Stomach (tissue), 9 donors: ENCODE results near the gene LRFN3. TPM values are rescaled to one million over a fixed set of nuclear protein-coding genes. Genes with fewer than 3 reads are reported as not detected.

Experiments used
- DNase-seq, 2 donors: peaks; one replicate each; pipeline versions ENCODE4 v3.0.0 to v3.0.0-alpha.2; 2013 to 2019
- H3K27ac ChIP-seq, 5 donors: fragments of 200-600 bp in 4 of 5; sonication (generic) in 4 of 5; one replicate each; pipeline ENCODE4 v1.5.1; 2013 to 2019; ENCODE audit warnings: mild to moderate bottlenecking in 1 of 5, moderate library complexity in 1 of 5
- H3K27me3 ChIP-seq, 3 donors: fragments of 200-600 bp; sonication (generic); one replicate each; pipeline ENCODE4 v1.5.1; 2017 to 2019; ENCODE audit warnings: mixed run types in 1 of 3
- H3K36me3 ChIP-seq, 4 donors: fragments of 200-600 bp; sonication (generic); 1 replicate in 3 of 4; 2 replicates in 1 of 4; pipeline ENCODE4 v1.5.1; 2016 to 2019
- H3K4me1 ChIP-seq, 4 donors: fragments of 200-600 bp; sonication (generic); one replicate each; pipeline ENCODE4 v1.5.1; 2016 to 2019
- H3K4me3 ChIP-seq, 4 donors: fragments of 200-600 bp; sonication (generic) in 3 of 4; one replicate each; pipeline ENCODE4 v1.5.1; 2016 to 2019; ENCODE audit warnings: mild to moderate bottlenecking in 1 of 4
- H3K9me3 ChIP-seq, 4 donors: fragments of 200-600 bp; sonication (generic); one replicate each; pipeline ENCODE4 v1.5.1; 2016 to 2019
- CTCF ChIP-seq, 7 experiments: fragments of 450-650 bp in 4 of 7; fragments of 200-600 bp in 3 of 7; sonication (generic) in 3 of 7; IDR thresholded peaks; one replicate each; pipeline ENCODE4 v1.5.1; 2016 to 2019; ENCODE audit warnings: antibody characterized with exemption in 7 of 7, control low read depth in 2 of 7, mild to moderate bottlenecking in 1 of 7
- EP300 ChIP-seq: sonication (generic); formaldehyde crosslinking; IDR thresholded peaks from one replicate; pipeline ENCODE4 v1.6.1; 2017; ENCODE audit warnings: antibody characterized with exemption
- POLR2A ChIP-seq, 4 donors: fragments of 450-650 bp; IDR thresholded peaks; one replicate each; pipeline ENCODE4 v1.6.1; 2016; ENCODE audit warnings: antibody characterized with exemption in 4 of 4, control low read depth in 2 of 4, mild to moderate bottlenecking in 1 of 4, moderate library complexity in 1 of 4
- POLR2AphosphoS5 ChIP-seq, 3 donors: sonication (generic); formaldehyde crosslinking; IDR thresholded peaks; one replicate each; pipeline ENCODE4 v1.6.1; 2016; ENCODE audit warnings: antibody characterized with exemption in 3 of 3
- WGBS, 5 donors: extraction: QIAGEN DNeasy Blood & Tissue Kit in 3 of 5; methylation state at CpG; one replicate each; pipeline versions ENCODE4 v1.1.5 to v1.1.7; 2013 to 2018; 5-methylcytosine and 5-hydroxymethylcytosine counted together
- intact Hi-C: fragments of 100-400 bp; cut with DNase I; formaldehyde crosslinking; loops from one replicate; pipeline ENCODE4 v1.15.1; 2023; ENCODE audit warnings: low total_unique reads
- polyA plus RNA-seq, 3 donors: library from polyadenylated mRNA; stranded (reverse); fragments of 200-250 nt; gene quantifications; one replicate each; pipeline ENCODE4 v1.2.3, GENCODE V29; 2013
- total RNA-seq, 5 donors: library from RNA; depleted of rRNA; stranded (reverse); fragments of >200 nt; gene quantifications; one replicate each; pipeline versions ENCODE4 v1.1.0 to v1.2.3, GENCODE V29; 2014 to 2016
- donor health status: healthy with polysubstance abuse.
- donor health status: Bipolar disorder and iron deficiency.
- donor health status: healthy.

The LRFN3 gene
- total and polyA plus RNA-seq, 8 donors, result 0.73 to 48.1 (median 3.5) TPM

GRCh38 chr19:35899547-35900214 is 36.5 kb upstream of the LRFN3 start:
- H3K36me3 ChIP-seq, result peaks cover 20 to 34% (median 29%) of the 10 kb centered on the region in 4 donors
- no peak for TF ChIP-seq EP300
- TF ChIP-seq POLR2AphosphoS5 (IDR thresholded peaks at IDR 0.05), result peak; percentile 78 to 87 (median 79)
- no peak for TF ChIP-seq CTCF (IDR thresholded peaks at IDR 0.05)
- peak overlapping the region; percentile 84 to 95 (median 93) for H3K27ac ChIP-seq
- intact Hi-C loops, result loop anchor here (5.0 kb wide), 1 partner anchor 33 kb away; no protein-coding TSS in a partner anchor
- H3K4me3 ChIP-seq, result peak overlapping the region; percentile 72 to 95 (median 74)
- WGBS, 5 donors, result 0% methylated on average over 31 to 43 of the region's 43 CpGs
- H3K4me1 ChIP-seq, result peaks cover 25 to 69% (median 37%) of the 10 kb centered on the region in 4 donors
- H3K27me3 ChIP-seq, result no peaks in the 10 kb centered on the region
- DNase-seq, result peak; percentile 85 to 95
- H3K9me3 ChIP-seq, result no peaks in the 10 kb centered on the region

- H3K4me3 ChIP-seq, result peak overlapping the region; percentile 72 to 95 (median 74)
Observed at GRCh38 chr19:35901055-35901644, 35.0 kb upstream of the LRFN3 start.

GRCh38 chr19:35901854-35902661 is 34.1 kb upstream of the LRFN3 start, which contains the start of gene HCST:
Gene HCST, plus strand, starts transcription at chr19:35902529. Its CDS starts 65 bp downstream, at chr19:35902594.
- H3K27me3 ChIP-seq, result no peaks in the 10 kb centered on the region
- H3K36me3 ChIP-seq, result peaks cover 0 to 10% (median 5%) of the 10 kb centered on the region in 4 donors
- H3K4me3 ChIP-seq, result peak within 1 kb of the TSS; percentile 25 to 95 (median 32)
- no peaks in the 10 kb centered on the region for H3K9me3 ChIP-seq
- H3K4me1 ChIP-seq, result peaks cover 36 to 75% (median 47%) of the 10 kb centered on the region in 4 donors
- DNase-seq, result peak in 1 of 2 donors; percentile 51
- intact Hi-C loops, result no loop called here
- TF ChIP-seq EP300 (no peak), CTCF (IDR thresholded peaks at IDR 0.05) (no peak), POLR2AphosphoS5 (IDR thresholded peaks at IDR 0.05) (no peak), POLR2A (IDR thresholded peaks at IDR 0.05) (no peak)
- peak within 1 kb of the TSS; percentile 65 to 95 (median 93) for H3K27ac ChIP-seq
- 43 to 51% (median 48%) methylated on average over 6 of the region's 6 CpGs for WGBS, 5 donors

More at GRCh38 chr19:35901055-35901644, 35.0 kb upstream of the LRFN3 start:
- H3K27me3 ChIP-seq, result no peaks in the 10 kb centered on the region
- H3K9me3 ChIP-seq, result no peaks in the 10 kb centered on the region
- intact Hi-C loops, result no loop called here
- peak in 1 of 2 donors; percentile 39 for DNase-seq
- TF ChIP-seq POLR2A (IDR thresholded peaks at IDR 0.05) (no peak), CTCF (IDR thresholded peaks at IDR 0.05) (no peak), POLR2AphosphoS5 (IDR thresholded peaks at IDR 0.05) (no peak), EP300 (no peak)
- H3K27ac ChIP-seq, result peak overlapping the region; percentile 84 to 95 (median 93)
- 68 to 88% (median 69%) methylated on average over 2 of the region's 2 CpGs for WGBS, 5 donors
- peaks cover 8 to 19% (median 14%) of the 10 kb centered on the region in 4 donors for H3K36me3 ChIP-seq
- peaks cover 27 to 75% (median 39%) of the 10 kb centered on the region in 4 donors for H3K4me1 ChIP-seq

- H3K4me1 ChIP-seq, result peaks cover 32 to 70% (median 43%) of the 10 kb centered on the region in 4 donors
- H3K9me3 ChIP-seq, result no peaks in the 10 kb centered on the region
- intact Hi-C loops, result no loop called here
- H3K4me3 ChIP-seq, result peak overlapping the region; percentile 25 to 34 (median 28)
- H3K36me3 ChIP-seq, result peaks cover 0 to under 1% (median 0%) of the 10 kb centered on the region in 4 donors
- 65 to 71% (median 69%) methylated on average over 10 of the region's 10 CpGs for WGBS, 5 donors
- H3K27ac ChIP-seq, result peak overlapping the region; percentile 65 to 95 (median 93)
- no peaks in the 10 kb centered on the region for H3K27me3 ChIP-seq
- DNase-seq, result no peak
- no peak for TF ChIP-seq POLR2A (IDR thresholded peaks at IDR 0.05)
- TF ChIP-seq EP300, result no peak
- no peak for TF ChIP-seq POLR2AphosphoS5 (IDR thresholded peaks at IDR 0.05)
- no peak for TF ChIP-seq CTCF (IDR thresholded peaks at IDR 0.05)
Observed at GRCh38 chr19:35902870-35903475, 33.2 kb upstream of the LRFN3 start.
